Measurements from ENCODE around the gene XPO6.

GRCh38 chr16:28106467-28107215 is 105.1 kb downstream of the XPO6 start:
- no peak for TF ChIP-seq HNF4G (IDR thresholded peaks at IDR 0.05)
- TF ChIP-seq FOXA1 (IDR thresholded peaks at IDR 0.05) = no peak
- no peak for TF ChIP-seq RAD21 (IDR thresholded peaks at IDR 0.05)
- TF ChIP-seq TAF1 (conservative IDR thresholded peaks at IDR 0.05) = no peak
- no peak for TF ChIP-seq CTCF (IDR thresholded peaks at IDR 0.05; ENCODE audit: low read depth, low read length, missing input control)
